Measurements from ENCODE around the gene RASD1. TPM values are rescaled to one million over a fixed set of nuclear protein-coding genes. Genes with fewer than 3 reads are reported as not detected.

Gene RASD1
- total RNA-seq, 3 donors from 2014 or later (not counting 1 experiment from before 2014, with no cell fraction given): 0.60 to 2.4 (median 1.2) TPM

DNA sequence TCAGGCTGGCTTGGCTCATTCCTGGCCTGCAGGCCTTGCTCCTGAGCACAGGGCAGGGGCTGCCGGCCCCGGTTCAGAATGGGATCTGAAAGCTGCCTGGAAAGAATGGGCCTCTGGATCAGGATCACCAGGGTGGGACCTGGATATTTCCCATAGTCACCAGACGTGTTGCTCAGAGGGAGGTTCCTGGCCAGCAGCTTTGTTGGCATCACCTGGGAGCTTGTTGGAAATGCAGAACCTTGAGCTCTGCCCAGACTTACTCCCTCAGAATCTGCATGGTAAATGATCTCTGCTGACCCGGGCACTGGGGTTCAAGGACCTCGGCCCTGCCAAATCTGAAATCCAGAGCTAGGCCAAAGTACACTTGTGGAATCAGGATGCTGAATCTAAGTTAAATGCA is 48.9 kb downstream of the RASD1 start:
- Mint-ChIP-seq H3K4me3 (no peak overlapping the region), H3K9me3 (no peaks in the 10 kb centered on the region), H3K27me3 (ENCODE audit: low read depth in 2 of 2) (peaks cover 0 to 3% of the 10 kb centered on the region in 2 donors), H3K36me3 (no peaks in the 10 kb centered on the region), H3K4me1 (no peaks in the 10 kb centered on the region), H3K27ac (no peak overlapping the region)
- H3K9me3 ChIP-seq (ENCODE audit: control insufficient read depth, insufficient read depth, low read length): no peaks in the 10 kb centered on the region
- H3K27me3 ChIP-seq (ENCODE audit: control insufficient read depth, insufficient read depth, low read length): no peaks in the 10 kb centered on the region
- 88% methylated on average over 5 of the region's 5 CpGs for WGBS (ENCODE audit: insufficient coverage)
- no peak for TF ChIP-seq CTCF (IDR thresholded peaks at IDR 0.05)
- no peak overlapping the region for H3K27ac ChIP-seq (ENCODE audit: low read length)
- no peak overlapping the region for H3K4me3 ChIP-seq (ENCODE audit: low read length)
- no peaks in the 10 kb centered on the region for H3K4me1 ChIP-seq (ENCODE audit: control insufficient read depth, insufficient read depth, low read length)
- no peak for DNase-seq
- intact Hi-C loops (cut with micrococcal nuclease): no loop called here
- no peak for ATAC-seq
- H3K36me3 ChIP-seq (ENCODE audit: control insufficient read depth, insufficient read depth, low read length): no peaks in the 10 kb centered on the region

DNA sequence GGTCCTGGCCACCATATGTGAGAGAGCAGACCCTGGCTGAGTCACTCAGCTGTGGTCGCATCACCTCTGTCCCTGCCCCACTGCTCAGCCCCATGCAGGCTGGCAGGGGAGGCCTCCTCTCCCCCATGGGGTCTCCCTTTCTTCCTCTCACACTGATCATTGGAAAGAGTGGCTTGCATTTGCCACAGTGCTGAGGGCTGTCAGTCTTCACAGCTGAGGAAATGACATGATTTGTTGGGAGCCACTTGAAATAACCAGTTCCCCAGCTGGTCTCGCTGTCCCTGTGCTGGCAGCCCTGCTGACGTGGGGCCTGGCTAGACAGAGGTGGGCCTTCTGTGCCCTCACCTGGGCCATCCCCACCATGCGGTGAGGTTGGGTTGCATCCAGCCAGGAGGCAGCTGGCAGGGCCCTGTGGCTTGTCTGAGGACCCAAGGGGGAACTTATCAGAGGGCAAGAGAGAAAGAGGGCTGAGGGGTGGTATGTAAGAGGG is 49.5 kb downstream of the RASD1 start:
- no peak for ATAC-seq
- WGBS (ENCODE audit: insufficient coverage): 49% methylated on average over 4 of the region's 4 CpGs
- DNase-seq: no peak
- Mint-ChIP-seq H3K36me3 (no peaks in the 10 kb centered on the region), H3K4me3 (no peak overlapping the region), H3K4me1 (no peaks in the 10 kb centered on the region), H3K9me3 (no peaks in the 10 kb centered on the region), H3K27me3 (ENCODE audit: low read depth in 2 of 2) (peaks cover 0 to 3% of the 10 kb centered on the region in 2 donors), H3K27ac (no peak overlapping the region)
- no peak for TF ChIP-seq CTCF (IDR thresholded peaks at IDR 0.05)
- intact Hi-C loops (cut with micrococcal nuclease): no loop called here
- H3K27me3 ChIP-seq (ENCODE audit: control insufficient read depth, insufficient read depth, low read length): no peaks in the 10 kb centered on the region
- no peaks in the 10 kb centered on the region for H3K4me1 ChIP-seq (ENCODE audit: control insufficient read depth, insufficient read depth, low read length)
- no peak overlapping the region for H3K27ac ChIP-seq (ENCODE audit: low read length)
- H3K9me3 ChIP-seq (ENCODE audit: control insufficient read depth, insufficient read depth, low read length): no peaks in the 10 kb centered on the region
- no peak overlapping the region for H3K4me3 ChIP-seq (ENCODE audit: low read length)
- H3K36me3 ChIP-seq (ENCODE audit: control insufficient read depth, insufficient read depth, low read length): no peaks in the 10 kb centered on the region

DNA sequence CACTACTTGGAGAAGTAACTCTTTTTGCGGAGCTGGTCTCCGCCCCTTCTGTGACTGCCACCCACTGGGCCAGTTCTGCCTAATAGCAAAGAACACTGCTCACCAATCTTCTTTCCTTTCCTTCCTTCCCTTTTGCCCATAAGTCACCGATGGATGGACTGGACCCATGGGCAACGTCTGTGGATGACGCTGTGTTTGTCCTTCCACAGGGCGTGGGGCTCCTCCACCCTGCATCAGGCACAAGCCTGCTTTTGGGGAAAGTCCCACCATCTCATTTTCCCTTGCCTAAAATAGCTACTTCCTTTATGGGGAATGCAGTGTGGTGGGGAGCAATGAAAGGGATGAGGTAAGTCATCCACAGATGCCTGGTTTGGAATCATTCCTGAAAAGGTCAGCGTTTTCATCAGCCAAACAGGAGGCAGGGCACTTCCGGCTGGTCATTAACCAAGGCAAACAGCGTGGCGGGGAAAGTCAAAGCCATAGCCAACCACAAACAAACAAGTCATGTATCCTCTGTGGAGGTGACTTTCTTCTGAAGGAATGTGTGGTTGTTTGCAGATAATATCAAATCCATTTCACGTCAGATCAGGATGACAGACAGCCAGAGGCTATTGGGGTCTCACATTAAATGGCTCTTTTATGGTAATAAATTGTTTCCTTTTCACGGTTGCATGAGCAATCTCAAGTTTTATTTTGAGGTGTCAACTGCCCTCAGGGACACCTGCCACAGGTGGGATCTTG is 50.1 kb downstream of the RASD1 start:
- Mint-ChIP-seq H3K27me3 (ENCODE audit: low read depth in 2 of 2) (peaks cover 0 to 3% of the 10 kb centered on the region in 2 donors), H3K4me3 (no peak overlapping the region), H3K9me3 (no peaks in the 10 kb centered on the region), H3K27ac (no peak overlapping the region), H3K36me3 (no peaks in the 10 kb centered on the region), H3K4me1 (no peaks in the 10 kb centered on the region)
- H3K9me3 ChIP-seq (ENCODE audit: control insufficient read depth, insufficient read depth, low read length): no peaks in the 10 kb centered on the region
- 73% methylated on average over 10 of the region's 12 CpGs for WGBS (ENCODE audit: insufficient coverage)
- no peak for DNase-seq
- no peaks in the 10 kb centered on the region for H3K4me1 ChIP-seq (ENCODE audit: control insufficient read depth, insufficient read depth, low read length)
- no peak overlapping the region for H3K4me3 ChIP-seq (ENCODE audit: low read length)
- no peaks in the 10 kb centered on the region for H3K36me3 ChIP-seq (ENCODE audit: control insufficient read depth, insufficient read depth, low read length)
- ATAC-seq: no peak
- no peak for TF ChIP-seq CTCF (IDR thresholded peaks at IDR 0.05)
- intact Hi-C loops (cut with micrococcal nuclease): no loop called here
- H3K27me3 ChIP-seq (ENCODE audit: control insufficient read depth, insufficient read depth, low read length): no peaks in the 10 kb centered on the region
- H3K27ac ChIP-seq (ENCODE audit: low read length): no peak overlapping the region

Data from natural killer cell (primary cell).